ENCODE results near the gene CBLB.
A peak's percentile ranks its signal among the peaks of the same experiment; 100 is the strongest.

Gene CBLB

GRCh38 chr3:105688821-105689220 is 180.0 kb downstream of the CBLB start:
- DNase-seq (ENCODE audit: low read depth): no peak

- DNase-seq (ENCODE audit: low read depth): peak; percentile 6
These were observed 182.4 kb downstream of the CBLB start for GRCh38 chr3:105686278-105686897.

- no peak for DNase-seq (ENCODE audit: low read depth)
These were observed 188.9 kb downstream of the CBLB start for GRCh38 chr3:105679951-105680350.

- no peak for DNase-seq (ENCODE audit: low read depth)
These were observed 190.8 kb downstream of the CBLB start for GRCh38 chr3:105678017-105678416.

GRCh38 chr3:105676621-105677300 is 192.1 kb downstream of the CBLB start:
- DNase-seq (ENCODE audit: low read depth): no peak

GRCh38 chr3:105674437-105675065 is 194.3 kb downstream of the CBLB start:
- DNase-seq (ENCODE audit: low read depth): no peak

- DNase-seq (ENCODE audit: low read depth): no peak
These were observed 195.8 kb downstream of the CBLB start for GRCh38 chr3:105672996-105673395.

- no peak for DNase-seq (ENCODE audit: low read depth)
These were observed 206.5 kb downstream of the CBLB start for GRCh38 chr3:105662306-105662705.

GRCh38 chr3:105661461-105661860 is 207.4 kb downstream of the CBLB start:
- no peak for DNase-seq (ENCODE audit: low read depth)

GRCh38 chr3:105656651-105657504 is 211.9 kb downstream of the CBLB start:
- no peak for DNase-seq (ENCODE audit: low read depth)

GRCh38 chr3:105653868-105654267 is 214.9 kb downstream of the CBLB start:
- no peak for DNase-seq (ENCODE audit: low read depth)

- no peak for DNase-seq (ENCODE audit: low read depth)
These were observed 215.6 kb downstream of the CBLB start for GRCh38 chr3:105653166-105653565.

- DNase-seq (ENCODE audit: low read depth): no peak
These were observed 219.3 kb downstream of the CBLB start for GRCh38 chr3:105649480-105649879.

- DNase-seq (ENCODE audit: low read depth): peak; percentile 69
These were observed 221.8 kb downstream of the CBLB start for GRCh38 chr3:105647047-105647446.

- DNase-seq (ENCODE audit: low read depth): no peak
These were observed 229.7 kb downstream of the CBLB start for GRCh38 chr3:105639131-105639530.

GRCh38 chr3:105634708-105635107 is 234.1 kb downstream of the CBLB start:
- DNase-seq (ENCODE audit: low read depth): no peak

- no peak for DNase-seq (ENCODE audit: low read depth)
These were observed 239.1 kb downstream of the CBLB start for GRCh38 chr3:105629718-105630117.

- DNase-seq (ENCODE audit: low read depth): no peak
These were observed 242.1 kb downstream of the CBLB start for GRCh38 chr3:105626739-105627138.

- DNase-seq (ENCODE audit: low read depth): no peak
These were observed 246.6 kb downstream of the CBLB start for GRCh38 chr3:105622169-105622568.

GRCh38 chr3:105620236-105620635 is 248.6 kb downstream of the CBLB start:
- no peak for DNase-seq (ENCODE audit: low read depth)

- no peak for DNase-seq (ENCODE audit: low read depth)
These were observed 249.2 kb downstream of the CBLB start for GRCh38 chr3:105619651-105620050.

GRCh38 chr3:105618556-105618955 is 250.3 kb downstream of the CBLB start:
- no peak for DNase-seq (ENCODE audit: low read depth)

All from GM04504 (cell line).